ENCODE measurements around the gene CNTN4.

DNA sequence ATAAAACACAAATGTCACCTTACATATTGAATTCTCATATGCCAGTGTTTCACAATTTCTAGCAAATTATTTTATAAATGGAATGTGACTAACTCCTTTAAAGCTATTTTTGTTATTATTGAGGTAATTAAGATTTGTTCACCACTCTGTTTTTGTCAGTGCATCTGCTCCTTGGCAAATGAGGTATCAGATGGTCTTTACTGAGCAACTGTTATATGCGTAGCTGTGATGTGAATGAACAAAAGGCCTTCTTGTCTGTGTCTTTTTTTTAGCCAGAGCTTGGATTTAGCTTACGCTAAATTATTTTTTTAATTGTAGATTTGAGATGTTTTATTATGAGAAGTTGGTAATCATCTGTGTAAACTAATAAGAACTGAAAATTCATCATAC is 886.2 kb downstream of the CNTN4 start:
- TF ChIP-seq, protein P1, sequence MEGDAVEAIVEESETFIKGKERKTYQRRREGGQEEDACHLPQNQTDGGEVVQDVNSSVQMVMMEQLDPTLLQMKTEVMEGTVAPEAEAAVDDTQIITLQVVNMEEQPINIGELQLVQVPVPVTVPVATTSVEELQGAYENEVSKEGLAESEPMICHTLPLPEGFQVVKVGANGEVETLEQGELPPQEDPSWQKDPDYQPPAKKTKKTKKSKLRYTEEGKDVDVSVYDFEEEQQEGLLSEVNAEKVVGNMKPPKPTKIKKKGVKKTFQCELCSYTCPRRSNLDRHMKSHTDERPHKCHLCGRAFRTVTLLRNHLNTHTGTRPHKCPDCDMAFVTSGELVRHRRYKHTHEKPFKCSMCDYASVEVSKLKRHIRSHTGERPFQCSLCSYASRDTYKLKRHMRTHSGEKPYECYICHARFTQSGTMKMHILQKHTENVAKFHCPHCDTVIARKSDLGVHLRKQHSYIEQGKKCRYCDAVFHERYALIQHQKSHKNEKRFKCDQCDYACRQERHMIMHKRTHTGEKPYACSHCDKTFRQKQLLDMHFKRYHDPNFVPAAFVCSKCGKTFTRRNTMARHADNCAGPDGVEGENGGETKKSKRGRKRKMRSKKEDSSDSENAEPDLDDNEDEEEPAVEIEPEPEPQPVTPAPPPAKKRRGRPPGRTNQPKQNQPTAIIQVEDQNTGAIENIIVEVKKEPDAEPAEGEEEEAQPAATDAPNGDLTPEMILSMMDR (IDR thresholded peaks at IDR 0.05; ENCODE audit: extremely low read depth in 1 of 2, insufficient read depth in 1 of 2, low read depth in 1 of 2, low read length in 2 of 2): no peak
- TF ChIP-seq POLR2A (IDR thresholded peaks at IDR 0.05; ENCODE audit: low read depth, low read length) (no peak), FOS (IDR thresholded peaks at IDR 0.05; ENCODE audit: borderline replicate concordance, insufficient read depth, low read length) (no peak)

Data from endothelial cell of umbilical vein (primary cell).